MM.1S (cell line): Measurements from ENCODE around the gene EXOSC7.

Experiments used
- CTCF ChIP-seq: fragments of 300-600 bp; sonication (generic); IDR thresholded peaks from 2 replicates; pipeline ENCODE4 v1.5.1; 2016; ENCODE audit warnings: antibody characterized with exemption, low read length, mixed read lengths
- EZH2phosphoT487 ChIP-seq: fragments of 300-600 bp; sonication (generic); IDR thresholded peaks from 2 replicates; pipeline ENCODE4 v1.6.1; 2018; ENCODE audit warnings: antibody characterized with exemption, low read length

- TF ChIP-seq CTCF, result no peak
- no peak for TF ChIP-seq EZH2phosphoT487
Observed at GRCh38 chr3:44991326-44991725, 15.3 kb downstream of the EXOSC7 start.
